H1 (cell line): Measurements from ENCODE around the gene ZNF581. TPM values are rescaled to one million over a fixed set of nuclear protein-coding genes. Genes with fewer than 3 reads are reported as not detected.

Experiments used
- CTCF ChIA-PET: fragments of 300-600 bp; sonication (Branson Sonifier 250); formaldehyde crosslinking; loops from one replicate; lab custom pipeline; 2021; ENCODE audit not compliant: partially characterized antibody; lab: Charles Lee
- POLR2A ChIA-PET: fragments of 300-600 bp; sonication (Branson Sonifier 250); formaldehyde crosslinking; loops from one replicate; lab custom pipeline; 2021; ENCODE audit warnings: inconsistent platforms; ENCODE audit not compliant: partially characterized antibody; lab: Charles Lee
- DNase-seq, 2 experiments: peaks; one replicate each; pipeline versions ENCODE4 v3.0.0 to v3.0.0-alpha.2; 2010 to 2022; ENCODE audit warnings: low spot score in 2 of 2, low read depth in 1 of 2, mixed read lengths in 1 of 2
- FAIRE-seq: peaks from 2 replicates; lab custom pipeline; 2011; peaks lifted over from hg19 to GRCh38; lab: Jason Lieb, UNC
- H2AFZ ChIP-seq: 2 replicates; pipeline ENCODE4 v1.8.1; 2012; ENCODE audit warnings: low read length, inconsistent platforms
- H2AK5ac ChIP-seq: 2 replicates; pipeline ENCODE4 v1.6.1; 2013; ENCODE audit warnings: low read depth, low read length
- H2BK120ac ChIP-seq: replicated peaks from 2 replicates; pipeline ENCODE3; 2013; ENCODE audit warnings: low read depth, low read length, inconsistent platforms
- H2BK12ac ChIP-seq: 2 replicates; pipeline ENCODE4 v1.6.1; 2013; ENCODE audit warnings: low read depth, low read length
- H2BK15ac ChIP-seq: 2 replicates; pipeline ENCODE4 v1.6.1; 2013; ENCODE audit warnings: low read length
- H2BK20ac ChIP-seq: 2 replicates; pipeline ENCODE4 v1.6.1; 2013; ENCODE audit warnings: low read length
- H2BK5ac ChIP-seq: 2 replicates; pipeline ENCODE4 v1.6.1; 2013; ENCODE audit warnings: low read depth, low read length
- H3K14ac ChIP-seq: 2 replicates; pipeline ENCODE4 v1.6.1; 2013; ENCODE audit warnings: inconsistent platforms; ENCODE audit not compliant: insufficient read length
- H3K18ac ChIP-seq: 2 replicates; pipeline ENCODE4 v1.6.1; 2013; ENCODE audit warnings: low read length; ENCODE audit errors: extremely low read depth
- H3K23ac ChIP-seq: 2 replicates; pipeline ENCODE4 v1.6.1; 2013; ENCODE audit warnings: inconsistent platforms; ENCODE audit not compliant: insufficient read length
- H3K23me2 ChIP-seq: 2 replicates; pipeline ENCODE4 v1.6.1; 2013; ENCODE audit warnings: low read depth, low read length
- H3K27ac ChIP-seq: 2 replicates; pipeline ENCODE4 v1.6.1; 2011; ENCODE audit warnings: low read depth, low read length, inconsistent platforms
- H3K27me3 ChIP-seq, 4 experiments: replicated peaks in 1 of 4; 1 replicate in 1 of 4; 2 replicates in 3 of 4; pipeline versions ENCODE4 v1.6.1 to v1.8.1; 2011 to 2013; ENCODE audit warnings: low read length in 3 of 4, mild to moderate bottlenecking in 3 of 4, inconsistent platforms in 2 of 4, mixed read lengths in 2 of 4, moderate library complexity in 1 of 4; ENCODE audit not compliant: control insufficient read depth in 3 of 4, insufficient read depth in 3 of 4; ENCODE audit errors: extremely low read depth in 1 of 4
- H3K36me3 ChIP-seq, 4 experiments: 2 replicates each; pipeline versions ENCODE4 v1.6.1 to v1.8.1; 2011 to 2013; ENCODE audit warnings: mild to moderate bottlenecking in 4 of 4, low read length in 3 of 4, moderate library complexity in 2 of 4, control low read depth in 1 of 4, inconsistent platforms in 1 of 4; ENCODE audit not compliant: insufficient read depth in 4 of 4, control insufficient read depth in 2 of 4
- H3K4ac ChIP-seq: replicated peaks from 2 replicates; pipeline ENCODE3; 2013; ENCODE audit warnings: low read length, low read depth, mixed read lengths, inconsistent platforms; ENCODE audit not compliant: insufficient read length
- H3K4me1 ChIP-seq, 4 experiments: replicated peaks in 1 of 4; 1 replicate in 1 of 4; 2 replicates in 3 of 4; pipeline versions ENCODE4 v1.6.1 to v1.8.1; 2011 to 2013; ENCODE audit warnings: low read length in 3 of 4, inconsistent platforms in 2 of 4, mixed read lengths in 1 of 4; ENCODE audit not compliant: insufficient read depth in 4 of 4, control insufficient read depth in 3 of 4
- H3K4me2 ChIP-seq, 2 experiments: 2 replicates each; pipeline versions ENCODE4 v1.6.1 to v1.8.1; 2011 to 2013; ENCODE audit warnings: low read depth in 2 of 2, low read length in 2 of 2, control low read depth in 1 of 2, inconsistent platforms in 1 of 2, mild to moderate bottlenecking in 1 of 2; ENCODE audit not compliant: insufficient read depth in 1 of 2
- H3K4me3 ChIP-seq, 4 experiments: fragments of 200-600, 300-600 bp in 1 of 4; sonication (generic), shearing (Covaris generic), sonication (Bioruptor Twin) in 1 of 4; 2 replicates each; pipeline versions ENCODE4 v1.5.1 to v1.8.1; 2011 to 2016; ENCODE audit warnings: low read length in 4 of 4, low read depth in 3 of 4, control low read depth in 2 of 4, inconsistent platforms in 2 of 4, mild to moderate bottlenecking in 2 of 4, mixed read lengths in 1 of 4, moderate library complexity in 1 of 4; ENCODE audit not compliant: insufficient read depth in 2 of 4; ENCODE audit errors: extremely low read depth in 1 of 4
- H3K56ac ChIP-seq: replicated peaks from 2 replicates; pipeline ENCODE3; 2013; ENCODE audit warnings: low read depth, mild to moderate bottlenecking, mixed read lengths, low read length, inconsistent platforms; ENCODE audit not compliant: insufficient read length
- H3K79me1 ChIP-seq: 2 replicates; pipeline ENCODE4 v1.6.1; 2013; ENCODE audit warnings: low read depth, low read length, control low read depth
- H3K79me2 ChIP-seq, 2 experiments: 2 replicates each; pipeline versions ENCODE4 v1.6.1 to v1.8.1; 2012 to 2013; ENCODE audit warnings: low read length in 2 of 2, mild to moderate bottlenecking in 2 of 2, inconsistent platforms in 1 of 2; ENCODE audit not compliant: insufficient read depth in 2 of 2, control insufficient read depth in 1 of 2
- H3K9ac ChIP-seq, 4 experiments: replicated peaks in 1 of 4; 1 replicate in 1 of 4; 2 replicates in 3 of 4; pipeline versions ENCODE4 v1.6.1 to v1.8.1; 2011 to 2013; ENCODE audit warnings: low read depth in 3 of 4, low read length in 3 of 4, control low read depth in 2 of 4, mild to moderate bottlenecking in 2 of 4, moderate library complexity in 2 of 4, inconsistent platforms in 1 of 4; ENCODE audit errors: extremely low read depth in 1 of 4
- H3K9me3 ChIP-seq, 2 experiments: 2 replicates each; pipeline versions ENCODE4 v1.6.1 to v1.8.1; 2012 to 2013; ENCODE audit warnings: mild to moderate bottlenecking in 2 of 2, moderate library complexity in 2 of 2, control low read depth in 1 of 2, inconsistent platforms in 1 of 2, low read depth in 1 of 2, low read length in 1 of 2, mixed read lengths in 1 of 2; ENCODE audit not compliant: insufficient read depth in 2 of 2
- H4K20me1 ChIP-seq, 2 experiments: replicated peaks in 1 of 2; 2 replicates each; pipeline versions ENCODE3 to v1.8.1; 2011 to 2013; ENCODE audit warnings: inconsistent platforms in 2 of 2, low read length in 2 of 2, mild to moderate bottlenecking in 1 of 2; ENCODE audit not compliant: insufficient read depth in 2 of 2, control insufficient read depth in 1 of 2
- H4K5ac ChIP-seq: 2 replicates; pipeline ENCODE4 v1.6.1; 2013; ENCODE audit warnings: low read length, low read depth, mixed read lengths, inconsistent platforms; ENCODE audit not compliant: insufficient read length
- H4K8ac ChIP-seq: 2 replicates; pipeline ENCODE4 v1.8.0; 2013; ENCODE audit warnings: mild to moderate bottlenecking, moderate library complexity, low read length, inconsistent platforms; ENCODE audit not compliant: insufficient read depth; ENCODE audit errors: extremely low read depth
- H4K91ac ChIP-seq: replicated peaks from 2 replicates; pipeline ENCODE3; 2013; ENCODE audit warnings: low read length, mixed read lengths, inconsistent platforms; ENCODE audit not compliant: insufficient read length
- RFX5 ChIP-seq: IDR thresholded peaks from 2 replicates; pipeline ENCODE4 v1.6.1; 2011; ENCODE audit warnings: low read depth, low read length, improper control_type of control experiment, borderline replicate concordance
- SIRT6 ChIP-seq: IDR thresholded peaks from one replicate; pipeline ENCODE4 v1.7.1; 2012; ENCODE audit warnings: low read length, inconsistent platforms
- SIX5 ChIP-seq: IDR thresholded peaks from 2 replicates; pipeline ENCODE4 v1.6.1; 2011; ENCODE audit warnings: mild to moderate bottlenecking, low read depth, low read length
- SRF ChIP-seq: IDR thresholded peaks from 2 replicates; pipeline ENCODE4 v1.6.1; 2011; ENCODE audit warnings: mild to moderate bottlenecking, low read depth, low read length, moderate library complexity
- YY1 ChIP-seq: IDR thresholded peaks from 2 replicates; pipeline ENCODE4 v1.6.1; 2011; ENCODE audit warnings: low read depth, mild to moderate bottlenecking, low read length
- whole genome bisulfite sequencing, 2 experiments: shearing (Covaris generic) in 1 of 2; methylation state at CpG; one replicate each; pipeline versions ENCODE4 v1.1.6 to v1.1.7; 2013 to 2015; ENCODE audit warnings: low lambda C conversion rate in 2 of 2, mixed read lengths in 2 of 2, inconsistent platforms in 1 of 2, low coverage in 1 of 2, missing lambda C conversion rate in 1 of 2; ENCODE audit not compliant: insufficient replicate concordance in 2 of 2, insufficient coverage in 1 of 2, insufficient read length in 1 of 2; ENCODE audit errors: extremely low coverage in 1 of 2, missing lambda C conversion rate in 1 of 2; 5-methylcytosine and 5-hydroxymethylcytosine counted together
- polyA plus RNA-seq, 7 experiments: library from polyadenylated mRNA; depleted of rRNA in 3 of 7; stranded (reverse) in 5 of 7; unstranded in 2 of 7; fragments of >200 nt in 5 of 7; fragments of 200-250 nt in 2 of 7; gene quantifications; 1 replicate in 5 of 7; 2 replicates in 1 of 7; 4 replicates in 1 of 7; pipeline versions ENCODE4 v1.2.1 to v1.2.3, GENCODE V29; 2011 to 2013; ENCODE audit warnings: missing spikeins in 2 of 7, mixed read lengths in 2 of 7
- total RNA-seq: library from RNA; stranded (reverse); fragmentation: NEBNext Ultra II Directional; extraction: Animal tissue kit (Norgen Biotek cat#: 25700); gene quantifications from 2 replicates; pipeline ENCODE4 v1.2.1, GENCODE V29; 2021

Gene ZNF581
- total and polyA plus RNA-seq, 2 of the 8 experiments (the other 6 are each of a cell fraction or from before 2014, with no cell fraction given) = 73.0 to 76.1 TPM

DNA sequence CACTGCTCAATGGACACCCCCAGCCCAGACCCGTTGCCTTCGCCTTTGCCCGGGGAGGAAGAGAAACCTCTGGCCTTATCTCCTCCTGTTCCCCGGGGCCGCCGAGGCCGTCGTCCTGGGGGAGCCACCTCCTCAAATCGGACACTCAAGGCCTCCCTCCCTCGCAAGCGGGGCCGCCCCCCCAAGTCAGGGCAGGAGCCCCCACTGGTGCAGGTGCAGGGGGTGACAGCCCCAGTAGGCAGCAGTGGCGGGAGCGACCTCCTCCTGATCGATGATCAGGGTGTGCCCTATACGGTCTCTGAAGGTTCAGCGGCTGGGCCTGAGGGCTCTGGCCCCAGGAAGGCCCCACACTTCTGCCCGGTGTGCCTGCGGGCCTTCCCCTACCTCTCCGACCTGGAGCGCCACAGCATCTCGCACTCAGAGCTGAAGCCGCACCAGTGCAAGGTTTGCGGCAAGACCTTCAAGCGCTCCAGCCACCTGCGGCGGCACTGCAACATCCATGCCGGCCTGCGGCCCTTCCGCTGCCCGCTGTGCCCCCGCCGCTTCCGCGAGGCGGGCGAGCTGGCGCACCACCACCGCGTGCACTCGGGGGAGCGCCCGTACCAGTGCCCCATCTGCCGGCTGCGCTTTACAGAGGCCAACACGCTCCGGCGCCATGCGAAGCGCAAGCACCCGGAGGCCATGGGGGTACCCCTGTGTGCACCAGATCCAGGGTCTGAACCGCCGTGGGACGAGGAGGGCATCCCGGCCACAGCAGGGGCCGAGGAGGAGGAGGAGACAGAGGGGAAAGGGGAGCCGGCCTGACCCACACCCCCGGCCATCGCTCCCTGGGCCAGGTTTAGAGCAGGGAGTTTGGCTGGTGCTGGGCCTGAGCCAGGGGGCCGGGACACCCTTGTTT, 41.1 kb upstream of the ZNF581 start:
- CTCF ChIA-PET = interaction anchor here (0.9 kb wide), 1 partner anchor 55 kb away, joined by 3 read pairs; no protein-coding TSS in a partner anchor
- Histone ChIP-seq H2AK5ac (peak overlapping the region; percentile 84; the same call in 1 of the 2 replicates), H3K4ac (no peak overlapping the region), H3K36me3 (no peaks in the 10 kb centered on the region; a peak in 1 of 8 replicates), H3K79me1 (peaks cover 3% of the 10 kb centered on the region; the same call in 1 of the 2 replicates), H3K23me2 (peaks cover 21% of the 10 kb centered on the region), H4K8ac (peak overlapping the region; percentile 6), H3K27ac (no peak overlapping the region), H2BK20ac (no peak overlapping the region), H3K18ac (no peak overlapping the region), H3K27me3 (no peaks in the 10 kb centered on the region), H4K5ac (no peak overlapping the region), H2BK5ac (0 out of 2 replicates have a peak overlapping the region, but pooled peaks have one; percentile 66), H2BK15ac (peak overlapping the region; percentile 46; the same call in 1 of the 2 replicates), H4K20me1 (peaks cover 2 to 8% of the 10 kb centered on the region in 2 experiments), H3K9me3 (no peaks in the 10 kb centered on the region), H2AFZ (no peak overlapping the region), H3K9ac (no peak overlapping the region), H3K4me3 (no peak overlapping the region), H4K91ac (peak overlapping the region; percentile 45), H3K79me2 (peaks cover 0 to 10% of the 10 kb centered on the region in 2 experiments; a peak in 2 of 4 replicates), H2BK12ac (0 out of 2 replicates have a peak overlapping the region, but pooled peaks have one; percentile 68), H3K14ac (no peak overlapping the region), H3K23ac (no peak overlapping the region), H3K56ac (no peak overlapping the region), H3K4me1 (peaks cover 0 to 16% (median 12%) of the 10 kb centered on the region in 4 experiments; a peak in 6 of 7 replicates), H2BK120ac (no peak overlapping the region), H3K4me2 (no peak overlapping the region; a peak in 1 of 4 replicates)
- WGBS, 2 experiments = 95% methylated on average over 53 of the region's 60 CpGs; no CpG with 5 or more reads in 1 of the 2 experiments
- peak in 1 of 2 experiments; percentile 45 for DNase-seq
- no peak for TF ChIP-seq SIX5
- TF ChIP-seq RFX5 = no peak
- no peak for TF ChIP-seq SIRT6
- TF ChIP-seq SRF = no peak
- TF ChIP-seq YY1 = no peak
- POLR2A ChIA-PET = interaction anchor here (0.9 to 3.6 kb wide), 4 partner anchors 9 to 55 kb away, joined by 3 to 18 read pairs (median 4); partner anchors contain the start of gene ZNF784
- no peak for FAIRE-seq
